Measurements from ENCODE around the gene CACHD1.

CACHD1 gene

GRCh38 chr1:64474133-64474532 lies 4.2 kb downstream of the CACHD1 start:
- no peak for DNase-seq

DNA sequence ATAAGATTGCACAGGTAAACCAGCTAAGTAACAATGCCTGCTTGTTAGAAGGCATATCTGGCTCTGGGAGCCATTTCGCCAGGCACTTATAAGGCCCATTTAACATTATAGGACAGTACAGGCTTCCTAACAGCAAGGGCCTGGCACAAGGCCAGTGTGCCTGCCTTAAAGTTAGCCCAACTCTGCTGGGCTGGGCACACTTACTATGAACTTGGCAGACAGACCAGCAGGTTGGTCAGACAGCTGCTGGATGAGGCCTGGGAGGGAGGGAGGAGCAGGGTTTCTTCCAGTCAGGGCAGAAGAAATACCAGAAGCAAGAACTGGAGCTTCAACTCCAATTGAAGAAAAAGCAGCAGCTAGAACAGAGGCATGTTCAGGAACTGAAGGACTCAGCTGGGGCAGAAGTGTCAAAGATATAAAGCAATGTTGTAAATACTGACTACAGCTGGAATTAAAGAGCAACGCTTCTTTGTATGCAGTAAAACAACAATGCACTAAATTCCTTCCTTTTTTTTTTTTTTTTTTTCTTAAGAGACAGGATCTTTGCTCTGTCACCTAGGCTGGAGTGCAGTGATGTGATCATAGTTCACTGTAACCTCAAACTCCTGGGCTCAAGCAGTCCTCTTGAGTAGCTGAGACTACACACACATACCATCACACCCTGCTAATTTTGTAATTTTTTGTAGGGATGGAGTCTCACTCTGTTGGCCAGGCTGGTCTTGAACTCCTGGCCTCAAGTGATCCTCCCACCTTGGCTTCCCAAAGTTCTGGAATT lies 4.9 kb downstream of the CACHD1 start:
- DNase-seq, result peak; percentile 28

GRCh38 chr1:64476251-64476952 lies 6.5 kb downstream of the CACHD1 start:
- no peak for DNase-seq

GRCh38 chr1:64478594-64479470 lies 8.9 kb downstream of the CACHD1 start:
- DNase-seq, result no peak

- no peak for DNase-seq
These were observed 9.9 kb downstream of the CACHD1 start for GRCh38 chr1:64479874-64480273.

DNA sequence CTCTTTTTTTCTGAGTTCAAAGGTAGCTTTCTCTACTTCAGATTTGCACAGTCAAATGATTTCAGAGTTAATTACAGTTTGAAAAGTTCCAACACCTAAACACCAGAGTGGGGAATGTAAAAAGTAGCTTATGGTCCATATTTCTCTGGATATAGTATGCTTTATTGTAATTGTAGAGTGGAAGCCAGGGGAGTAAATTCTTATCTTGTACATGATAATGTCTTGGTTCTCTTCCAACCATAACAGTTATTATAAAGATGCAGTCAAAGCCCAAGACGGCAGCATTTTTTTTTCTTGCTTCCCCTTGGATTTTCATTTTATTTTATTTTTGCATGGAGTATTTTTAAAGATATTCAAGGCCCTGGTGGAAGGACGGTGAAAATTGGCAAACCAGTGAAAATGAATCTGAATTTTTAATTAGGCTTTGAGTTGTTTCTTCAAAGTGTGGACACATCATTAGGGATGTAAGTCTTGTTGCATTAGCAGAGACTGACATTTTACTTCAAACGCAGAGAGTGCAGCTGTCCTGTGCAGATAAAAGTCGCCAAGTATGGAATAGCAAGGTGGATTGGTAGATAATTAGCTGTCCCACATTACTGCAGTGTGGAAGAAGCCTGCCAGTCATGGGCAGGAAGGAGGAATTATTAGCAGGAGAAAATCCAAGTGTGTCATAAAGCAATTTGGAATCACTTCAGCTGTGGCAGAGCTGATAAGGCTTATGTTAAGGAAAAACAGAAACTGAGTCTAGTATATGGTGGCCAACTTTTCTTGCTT lies 11.3 kb downstream of the CACHD1 start:
- no peak for DNase-seq

DNA sequence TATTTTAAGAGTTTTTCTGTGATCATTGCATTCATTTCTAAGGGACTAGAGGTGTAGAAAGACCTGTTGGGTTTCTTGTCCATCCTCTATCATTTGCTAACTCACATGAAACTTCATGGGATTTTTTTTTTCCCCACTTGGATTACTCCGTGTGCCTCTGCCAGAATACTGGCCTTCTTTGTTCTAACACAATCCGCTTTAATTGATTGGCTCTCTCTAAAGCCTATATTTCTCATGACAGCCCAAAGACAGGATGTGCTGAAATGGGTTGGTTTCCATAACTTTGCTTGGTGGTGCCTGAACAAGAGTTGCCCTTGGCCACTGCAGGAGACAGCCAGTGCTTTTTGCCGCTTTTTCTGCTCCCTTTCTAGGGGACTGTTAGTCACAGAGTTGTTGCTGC lies 12.2 kb downstream of the CACHD1 start:
- no peak for DNase-seq

GRCh38 chr1:64482720-64483119 lies 12.8 kb downstream of the CACHD1 start:
- DNase-seq, result no peak

GRCh38 chr1:64483731-64484414 lies 13.9 kb downstream of the CACHD1 start:
- DNase-seq, result no peak

GRCh38 chr1:64484651-64485050 lies 14.7 kb downstream of the CACHD1 start:
- DNase-seq, result peak; percentile 83

- no peak for DNase-seq
These were observed 16.3 kb downstream of the CACHD1 start for GRCh38 chr1:64486193-64486592.

DNA sequence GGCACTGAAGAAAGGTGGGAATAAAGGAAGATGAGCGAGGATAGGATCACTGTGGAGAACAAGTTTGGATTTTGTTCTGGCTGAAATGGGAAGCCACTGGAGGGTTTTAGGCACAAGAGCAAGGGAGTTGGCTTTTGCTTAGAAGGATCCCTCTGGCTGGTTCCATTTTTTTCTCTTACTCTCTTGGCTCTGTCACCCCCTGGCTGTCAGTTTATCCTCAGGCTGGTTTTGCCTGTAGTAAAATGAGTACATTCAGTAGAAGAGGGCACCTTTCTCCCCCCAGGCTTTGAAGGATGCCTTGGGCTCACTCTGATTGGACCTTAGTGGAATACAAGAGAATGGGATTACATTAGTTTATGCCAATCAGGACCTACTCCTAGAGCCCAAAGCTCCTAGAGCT lies 17.1 kb downstream of the CACHD1 start:
- DNase-seq, result no peak

DNA sequence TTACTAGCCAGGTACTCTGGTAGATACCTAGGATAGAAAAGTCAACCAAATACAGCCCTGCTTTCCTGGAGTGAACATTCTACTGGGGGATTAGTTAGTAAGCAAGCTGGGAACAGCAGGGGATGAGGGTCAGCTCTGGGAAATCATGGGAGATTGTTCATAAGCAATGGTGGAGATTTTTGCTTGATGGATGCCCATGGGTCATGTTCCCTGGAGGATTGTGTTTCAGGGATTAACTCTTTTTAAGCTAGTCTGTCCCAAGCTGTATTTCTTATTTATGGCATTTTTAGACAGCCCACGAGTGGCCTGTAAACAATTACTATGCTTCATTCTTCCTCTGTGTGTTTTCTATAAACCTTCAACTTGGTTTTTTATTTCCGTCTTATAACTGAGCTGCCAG lies 18.9 kb downstream of the CACHD1 start:
- DNase-seq, result no peak

DNA sequence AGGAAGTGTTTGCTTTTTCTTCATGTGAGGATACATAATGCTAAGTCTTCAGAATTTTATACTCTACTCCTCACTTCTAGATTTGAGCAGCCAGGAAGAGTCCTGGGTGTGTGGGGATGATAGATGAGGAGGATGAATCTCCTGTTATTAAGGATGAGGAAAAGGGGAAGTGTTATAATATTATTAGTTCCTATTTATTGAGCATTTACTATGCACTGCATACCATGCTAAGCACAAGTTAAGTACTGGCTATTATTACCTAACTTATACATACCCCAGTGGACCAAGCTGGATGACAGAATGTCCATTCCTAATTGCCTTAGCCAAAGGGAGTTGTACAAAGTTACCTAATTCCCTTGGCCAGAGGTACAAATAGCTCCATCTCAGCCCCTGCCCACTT lies 19.8 kb downstream of the CACHD1 start:
- DNase-seq, result no peak

DNA sequence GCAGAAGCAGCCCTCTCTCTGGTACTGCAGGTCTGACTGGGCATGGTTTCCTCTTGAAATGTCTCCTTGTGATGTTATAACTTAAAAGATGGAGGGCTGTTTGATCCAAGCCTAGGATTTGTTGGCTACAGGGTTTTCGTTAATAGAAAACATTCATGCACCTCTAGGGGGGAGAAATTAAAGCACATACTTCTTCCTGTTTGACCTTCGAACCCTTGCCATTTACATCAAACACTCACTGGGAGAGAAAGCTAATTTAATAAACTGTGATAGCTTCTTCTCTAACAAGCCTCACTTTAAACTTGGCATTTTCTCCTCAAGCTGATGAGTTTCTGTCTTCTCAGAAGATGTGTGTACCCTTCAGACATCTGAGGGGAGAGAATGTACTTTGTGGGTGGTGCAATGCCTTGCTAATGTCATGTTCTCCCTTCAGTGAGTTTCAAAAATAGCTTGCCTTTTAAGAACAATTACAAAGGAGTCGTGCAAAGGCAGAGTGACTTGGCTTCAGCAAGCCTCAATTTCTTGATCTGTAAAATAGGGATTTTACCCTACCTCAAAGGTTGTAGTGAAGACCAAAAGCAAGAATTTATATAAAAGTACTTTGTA lies 20.4 kb downstream of the CACHD1 start:
- no peak for DNase-seq

- no peak for DNase-seq
These were observed 22.5 kb downstream of the CACHD1 start for GRCh38 chr1:64492424-64492823.

DNA sequence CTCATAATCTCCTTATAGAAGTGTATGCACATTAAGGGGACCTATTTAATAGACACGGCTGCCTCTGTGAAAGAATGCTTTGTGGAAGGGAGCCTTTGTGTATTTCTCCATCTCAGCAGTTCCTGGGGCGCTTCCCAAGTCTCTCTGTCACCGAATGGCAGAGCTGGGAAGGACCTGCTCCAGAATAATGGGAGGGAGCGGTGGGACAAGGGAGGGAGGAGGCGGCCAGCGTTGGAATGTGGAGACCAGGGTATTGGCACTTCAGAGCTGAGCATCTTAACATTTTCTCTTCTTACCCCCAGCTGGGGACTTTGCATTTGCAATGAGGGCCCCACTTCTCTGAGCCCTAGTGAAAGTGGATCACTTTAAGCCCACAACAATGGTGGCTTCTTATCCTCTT lies 23.9 kb downstream of the CACHD1 start:
- no peak for DNase-seq

DNA sequence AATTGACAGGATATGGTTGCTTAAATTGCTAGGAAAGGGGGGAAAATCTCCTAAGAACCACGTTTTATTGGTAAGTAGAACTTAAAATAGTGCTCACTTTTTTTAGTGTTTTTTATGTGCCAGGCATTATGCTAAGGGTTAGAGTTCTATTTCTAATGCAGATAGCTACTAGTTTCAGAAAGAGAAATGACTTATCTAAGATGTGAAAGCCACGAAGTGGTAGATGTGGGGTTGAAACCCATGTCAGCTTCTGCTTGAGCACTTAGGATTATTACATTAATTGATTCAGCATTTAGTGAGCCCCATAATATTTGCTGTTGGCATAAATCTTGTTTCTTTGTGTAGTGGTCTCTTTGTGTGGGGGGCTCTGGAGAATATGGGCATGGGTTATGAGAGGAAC lies 24.7 kb downstream of the CACHD1 start:
- DNase-seq, result no peak

DNA sequence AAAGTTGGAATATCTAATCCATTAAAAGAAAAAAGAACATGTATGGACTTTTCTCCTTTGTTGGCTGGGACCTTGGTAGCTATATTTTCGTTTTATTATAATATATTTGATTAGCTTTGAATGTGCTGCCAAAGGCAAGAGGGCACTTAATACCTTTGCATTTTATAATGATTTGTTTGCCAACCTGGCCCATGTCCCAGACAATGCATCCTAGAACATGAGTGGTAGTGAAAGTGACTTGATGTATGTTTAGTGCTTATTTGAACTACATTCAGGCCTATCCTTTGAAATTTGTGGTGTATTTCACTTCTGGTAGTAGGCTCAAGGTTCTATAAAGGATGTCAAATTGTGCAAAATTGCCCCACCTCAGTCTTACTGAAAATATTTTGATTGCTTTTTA lies 25.9 kb downstream of the CACHD1 start:
- DNase-seq, result peak; percentile 97

GRCh38 chr1:64496606-64497005 lies 26.7 kb downstream of the CACHD1 start:
- no peak for DNase-seq

DNA sequence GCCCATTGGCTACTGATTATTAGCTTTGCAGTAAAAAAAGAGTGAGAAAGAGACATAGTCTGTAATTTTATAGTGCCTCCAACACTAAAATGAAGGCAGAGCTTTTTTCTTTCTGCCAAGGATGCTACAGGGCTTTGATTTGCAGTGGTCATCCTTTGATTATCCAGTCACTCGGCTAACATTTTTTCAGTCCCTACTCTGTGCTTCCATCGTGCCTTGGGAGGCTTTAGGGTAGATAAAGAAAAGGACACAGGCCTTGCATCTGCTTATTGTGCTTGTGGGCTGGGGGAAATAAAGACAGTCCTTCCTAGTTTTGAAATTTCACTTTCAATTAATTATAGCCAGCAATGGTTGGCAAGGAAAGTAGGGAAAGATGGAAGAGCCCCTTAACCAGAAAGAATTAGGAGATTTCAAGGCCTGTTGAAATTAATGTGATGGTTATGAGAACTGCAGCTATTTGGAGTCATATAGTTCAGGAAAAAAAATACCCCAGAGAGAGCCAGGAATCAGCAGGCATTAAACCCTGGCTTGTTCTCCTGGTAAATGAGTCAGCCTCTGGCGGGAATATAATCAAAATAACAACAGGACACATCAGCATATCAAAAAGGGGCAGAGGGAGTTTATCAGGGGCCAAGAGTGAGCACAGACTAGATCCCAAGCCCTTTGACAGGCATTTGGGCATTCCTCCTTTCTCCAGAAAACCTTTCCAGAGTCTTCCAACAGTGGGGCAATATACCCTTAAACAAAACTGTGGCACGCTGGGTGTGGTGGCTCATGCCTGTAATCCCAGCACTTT lies 27.4 kb downstream of the CACHD1 start:
- DNase-seq, result no peak
